T-cell (primary cell): ENCODE data around the gene NSUN5. TPM values are rescaled to one million over a fixed set of nuclear protein-coding genes. Genes with fewer than 3 reads are reported as not detected.

Experiments used
- ATAC-seq, 4 experiments: fragments of 200-7000 bp in 3 of 4; fragments of 150-1000 bp in 1 of 4; cut with Tn5 transposase; replicated peaks in 1 of 4; 1 replicate in 3 of 4; 2 replicates in 1 of 4; pipeline ENCODE4 v1.10.0; 2021; ENCODE audit warnings: moderate library complexity in 3 of 4, mild to moderate bottlenecking in 2 of 4, moderate number of reproducible peaks in 1 of 4
- CTCF ChIA-PET, 2 donors: fragments of 300-600 bp; sonication (Branson Sonifier 250); formaldehyde crosslinking; loops; one replicate each; lab custom pipeline; 2022; ENCODE audit warnings: antibody characterized with exemption in 2 of 2; lab: Charles Lee
- POLR2A ChIA-PET, 2 donors: fragments of 300-600 bp; sonication (Branson Sonifier 250); formaldehyde crosslinking; loops; one replicate each; lab custom pipeline; 2022; ENCODE audit warnings: antibody characterized with exemption in 2 of 2; lab: Charles Lee
- DNase-seq, 35 experiments: peaks; one replicate each; pipeline versions ENCODE4 v3.0.0 to v3.0.0-alpha.2; 2013 to 2023
- H3K27ac ChIP-seq: one replicate; pipeline ENCODE4 v1.5.1; 2013; ENCODE audit warnings: low read length
- H3K27me3 ChIP-seq, 2 experiments: replicated peaks in 1 of 2; 1 replicate in 1 of 2; 2 replicates in 1 of 2; pipeline versions ENCODE4 v1.6.1 to v1.7.0; 2013; ENCODE audit warnings: low read length in 1 of 2, mixed read lengths in 1 of 2; ENCODE audit not compliant: control insufficient read depth in 2 of 2, insufficient read depth in 2 of 2; ENCODE audit errors: extremely low read depth in 1 of 2
- H3K36me3 ChIP-seq, 2 donors: 1 replicate in 1 of 2; 2 replicates in 1 of 2; pipeline versions ENCODE4 v1.6.1 to v1.7.0; 2013; ENCODE audit warnings: low read length in 1 of 2; ENCODE audit not compliant: control insufficient read depth in 2 of 2, insufficient read depth in 1 of 2; ENCODE audit errors: extremely low read depth in 1 of 2
- H3K4me1 ChIP-seq, 2 experiments: 1 replicate in 1 of 2; 2 replicates in 1 of 2; pipeline versions ENCODE4 v1.6.1 to v1.7.0; 2013; ENCODE audit warnings: low read length in 2 of 2, mixed read lengths in 1 of 2; ENCODE audit not compliant: insufficient read depth in 2 of 2, control insufficient read depth in 1 of 2; ENCODE audit errors: extremely low read depth in 1 of 2
- H3K4me3 ChIP-seq, 2 donors: 1 replicate in 1 of 2; 2 replicates in 1 of 2; pipeline versions ENCODE4 v1.5.1 to v1.7.0; 2013; ENCODE audit warnings: mild to moderate bottlenecking in 2 of 2, low read length in 1 of 2, moderate library complexity in 1 of 2; ENCODE audit not compliant: control insufficient read depth in 1 of 2; ENCODE audit errors: extremely low read depth in 1 of 2
- H3K9me3 ChIP-seq: 2 replicates; pipeline ENCODE4 v1.7.0; 2013
- H3K27ac Mint-ChIP-seq, 2 donors: one replicate each; pipeline ENCODE4 v1.8.0; 2020 to 2021; ENCODE audit warnings: mild to moderate bottlenecking in 2 of 2, mixed read lengths in 2 of 2
- H3K27me3 Mint-ChIP-seq, 2 donors: one replicate each; pipeline ENCODE4 v1.8.0; 2021 to 2022; ENCODE audit warnings: mixed read lengths in 2 of 2
- H3K36me3 Mint-ChIP-seq: one replicate; pipeline ENCODE4 v1.8.0; 2021; ENCODE audit warnings: mixed read lengths
- H3K4me1 Mint-ChIP-seq, 3 donors: one replicate each; pipeline ENCODE4 v1.8.0; 2020 to 2022; ENCODE audit warnings: mixed read lengths in 3 of 3, mild to moderate bottlenecking in 1 of 3
- H3K4me3 Mint-ChIP-seq, 3 donors: one replicate each; pipeline ENCODE4 v1.8.0; 2020 to 2022; ENCODE audit warnings: mild to moderate bottlenecking in 3 of 3, mixed read lengths in 3 of 3, moderate library complexity in 3 of 3
- H3K9me3 Mint-ChIP-seq, 3 donors: one replicate each; pipeline ENCODE4 v1.8.0; 2020 to 2022; ENCODE audit warnings: mixed read lengths in 3 of 3
- WGBS: methylation state at CpG from one replicate; pipeline ENCODE4 v1.1.5; 2013; ENCODE audit warnings: missing lambda C conversion rate; ENCODE audit not compliant: insufficient coverage; 5-methylcytosine and 5-hydroxymethylcytosine counted together
- total RNA-seq, 35 experiments: library from RNA in 6 of 35; stranded (reverse) in 6 of 35; fragments of 120-200 nt in 1 of 35; gene quantifications; one replicate each; pipeline versions ENCODE4 v1.2.1 to v1.2.4 and lab custom pipeline; 2013 to 2026

Gene NSUN5
- total RNA-seq, 5 donors from 2014 or later (not counting 1 experiment from before 2014, with no cell fraction given), result 33.1 to 68.3 (median 63.8) TPM

DNA sequence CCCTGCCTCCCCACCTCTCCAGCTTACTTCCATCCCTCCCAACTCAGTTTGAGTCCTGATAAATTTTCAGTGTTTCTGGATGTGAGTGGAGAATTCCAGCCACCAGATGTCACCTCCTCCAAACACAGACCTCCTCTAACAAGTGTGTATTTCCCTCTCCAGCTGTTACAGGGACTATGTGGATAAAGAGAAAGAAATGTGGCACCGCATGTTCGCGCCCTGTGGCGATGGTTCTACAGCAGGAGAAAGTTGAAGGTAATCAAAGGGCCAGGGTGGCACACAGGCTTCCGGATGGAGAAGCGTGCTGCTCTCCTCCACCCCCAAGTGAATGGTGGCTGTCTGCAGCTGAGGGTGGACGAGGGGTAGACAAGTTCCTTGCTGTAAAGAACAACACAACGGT lies 34.0 kb upstream of the NSUN5 start:
- Mint-ChIP-seq H3K4me1 (no peaks in the 10 kb centered on the region), H3K9me3 (no peaks in the 10 kb centered on the region), H3K4me3 (no peak overlapping the region), H3K27me3 (peaks cover 4 to 19% of the 10 kb centered on the region in 2 donors), H3K27ac (no peak overlapping the region), H3K36me3 (no peaks in the 10 kb centered on the region)
- 80% methylated on average over 1 of the region's 8 CpGs for WGBS
- ATAC-seq, result no peak
- POLR2A ChIA-PET, result no interaction called here
- Histone ChIP-seq H3K4me1 (no peaks in the 10 kb centered on the region), H3K27ac (no peak overlapping the region), H3K27me3 (peaks cover 0 to 25% of the 10 kb centered on the region in 2 experiments), H3K4me3 (no peak overlapping the region), H3K9me3 (no peaks in the 10 kb centered on the region), H3K36me3 (no peaks in the 10 kb centered on the region)
- CTCF ChIA-PET, result no interaction called here
- no peak for DNase-seq

DNA sequence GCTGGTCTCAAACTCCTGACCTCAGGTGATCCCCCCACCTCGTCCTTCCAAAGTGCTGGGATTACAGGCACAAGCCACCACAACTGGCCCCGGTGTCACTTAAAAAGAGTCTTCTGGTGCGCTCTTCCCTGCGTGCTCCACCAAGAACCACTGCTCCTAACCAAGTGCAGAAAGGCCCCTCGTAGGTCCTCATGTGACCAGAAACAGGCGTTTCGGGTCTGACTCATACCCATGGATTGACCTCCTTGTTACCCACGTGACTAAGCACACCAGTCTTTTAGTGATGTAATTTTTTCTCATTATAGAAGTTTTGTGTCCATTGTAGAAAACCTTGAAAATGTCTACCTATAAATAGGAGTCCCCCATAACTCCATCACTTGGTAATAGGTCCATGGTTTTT lies 33.3 kb upstream of the NSUN5 start:
- H3K9me3 Mint-ChIP-seq, result no peaks in the 10 kb centered on the region
- DNase-seq (no peak), ATAC-seq (no peak)
- Histone ChIP-seq H3K27ac (no peak overlapping the region), H3K36me3 (no peaks in the 10 kb centered on the region), H3K4me1 (no peaks in the 10 kb centered on the region), H3K4me3 (no peak overlapping the region), H3K27me3 (peaks cover 0 to 25% of the 10 kb centered on the region in 2 experiments), H3K9me3 (no peaks in the 10 kb centered on the region)
- no peaks in the 10 kb centered on the region for H3K36me3 Mint-ChIP-seq
- H3K27me3 Mint-ChIP-seq, result peaks cover 4 to 19% of the 10 kb centered on the region in 2 donors
- H3K4me3 Mint-ChIP-seq, result no peak overlapping the region
- CTCF ChIA-PET, result no interaction called here
- 70% methylated on average over 5 of the region's 8 CpGs for WGBS
- POLR2A ChIA-PET, result no interaction called here
- H3K4me1 Mint-ChIP-seq, result no peaks in the 10 kb centered on the region
- H3K27ac Mint-ChIP-seq, result no peak overlapping the region

GRCh38 chr7:73340514-73340913 lies 31.9 kb upstream of the NSUN5 start:
- Mint-ChIP-seq H3K4me1 (no peaks in the 10 kb centered on the region), H3K27me3 (peaks cover 4 to 18% of the 10 kb centered on the region in 2 donors), H3K27ac (no peak overlapping the region), H3K36me3 (no peaks in the 10 kb centered on the region), H3K4me3 (no peak overlapping the region), H3K9me3 (no peaks in the 10 kb centered on the region)
- peaks cover 0 to 20% of the 10 kb centered on the region in 2 experiments for H3K27me3 ChIP-seq
- no CpG with 5 or more reads among the region's 7 CpGs for WGBS
- POLR2A ChIA-PET, result no interaction called here
- H3K4me1 ChIP-seq, result no peaks in the 10 kb centered on the region
- DNase-seq (no peak), ATAC-seq (no peak)
- no peak overlapping the region for H3K27ac ChIP-seq
- CTCF ChIA-PET, result no interaction called here
- no peak overlapping the region for H3K4me3 ChIP-seq
- H3K36me3 ChIP-seq, result no peaks in the 10 kb centered on the region
- H3K9me3 ChIP-seq, result no peaks in the 10 kb centered on the region

DNA sequence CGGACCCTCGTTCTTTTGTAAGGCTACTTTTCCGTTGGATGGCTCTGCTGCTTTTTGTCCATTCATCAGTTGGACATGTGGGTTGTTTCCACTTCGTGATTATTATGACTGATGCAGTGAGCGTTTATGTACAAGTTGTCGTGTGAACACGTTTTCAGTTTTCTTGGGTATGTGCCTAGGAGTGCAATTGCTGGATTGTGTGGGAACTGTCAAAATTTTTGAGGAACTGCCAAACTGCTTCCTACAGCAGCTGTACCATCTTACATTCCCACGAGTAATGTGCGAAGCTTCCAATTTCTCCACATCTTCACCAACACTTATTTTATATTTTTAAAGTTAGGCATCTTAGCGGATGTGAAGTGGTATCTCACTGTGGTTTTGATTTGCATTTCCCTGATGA lies 29.7 kb upstream of the NSUN5 start:
- H3K9me3 Mint-ChIP-seq, result no peaks in the 10 kb centered on the region
- DNase-seq (no peak), ATAC-seq (no peak)
- H3K27ac ChIP-seq, result no peak overlapping the region
- H3K4me1 Mint-ChIP-seq, result no peaks in the 10 kb centered on the region
- H3K36me3 ChIP-seq, result no peaks in the 10 kb centered on the region
- WGBS, result 73% methylated on average over 3 of the region's 10 CpGs
- H3K27ac Mint-ChIP-seq, result no peak overlapping the region
- no peaks in the 10 kb centered on the region for H3K36me3 Mint-ChIP-seq
- POLR2A ChIA-PET, result no interaction called here
- H3K4me1 ChIP-seq, result no peaks in the 10 kb centered on the region
- no peak overlapping the region for H3K4me3 ChIP-seq
- H3K27me3 ChIP-seq, result peaks cover 0 to 16% of the 10 kb centered on the region in 2 experiments
- CTCF ChIA-PET, result no interaction called here
- no peak overlapping the region for H3K4me3 Mint-ChIP-seq
- peaks cover 4 to 12% of the 10 kb centered on the region in 2 donors for H3K27me3 Mint-ChIP-seq
- H3K9me3 ChIP-seq, result no peaks in the 10 kb centered on the region

GRCh38 chr7:73332447-73332846 lies 23.8 kb upstream of the NSUN5 start:
- no CpG with 5 or more reads among the region's 6 CpGs for WGBS
- peaks cover 0 to 3% of the 10 kb centered on the region in 2 donors for H3K27me3 Mint-ChIP-seq
- POLR2A ChIA-PET, result interaction anchor here in 1 of 2 donors (0.7 kb wide), 1 partner anchor 56 kb away, joined by 4 read pairs; no protein-coding TSS in a partner anchor

GRCh38 chr7:73330772-73331171 lies 22.1 kb upstream of the NSUN5 start:
- Histone ChIP-seq H3K4me1 (no peaks in the 10 kb centered on the region), H3K36me3 (no peaks in the 10 kb centered on the region), H3K9me3 (no peaks in the 10 kb centered on the region), H3K27ac (no peak overlapping the region), H3K4me3 (no peak overlapping the region), H3K27me3 (peaks cover 0 to 5% of the 10 kb centered on the region in 2 experiments)
- ChIA-PET POLR2A (no interaction called here), CTCF (no interaction called here)
- Mint-ChIP-seq H3K4me3 (no peak overlapping the region), H3K9me3 (no peaks in the 10 kb centered on the region), H3K36me3 (no peaks in the 10 kb centered on the region), H3K4me1 (no peaks in the 10 kb centered on the region), H3K27ac (no peak overlapping the region), H3K27me3 (peaks cover 0 to 3% of the 10 kb centered on the region in 2 donors)
- DNase-seq (no peak), ATAC-seq (no peak)
- 82% methylated on average over 4 of the region's 6 CpGs for WGBS

More at GRCh38 chr7:73332447-73332846, 23.8 kb upstream of the NSUN5 start:
- ATAC-seq (no peak), DNase-seq (no peak)
- CTCF ChIA-PET, result no interaction called here
- no peaks in the 10 kb centered on the region for H3K4me1 Mint-ChIP-seq
- H3K27ac ChIP-seq, result no peak overlapping the region
- H3K4me1 ChIP-seq, result no peaks in the 10 kb centered on the region
- no peaks in the 10 kb centered on the region for H3K36me3 Mint-ChIP-seq
- no peak overlapping the region for H3K4me3 ChIP-seq
- peaks cover 0 to 5% of the 10 kb centered on the region in 2 experiments for H3K27me3 ChIP-seq
- H3K4me3 Mint-ChIP-seq, result no peak overlapping the region
- no peaks in the 10 kb centered on the region for H3K9me3 ChIP-seq
- H3K27ac Mint-ChIP-seq, result no peak overlapping the region
- no peaks in the 10 kb centered on the region for H3K36me3 ChIP-seq
- no peaks in the 10 kb centered on the region for H3K9me3 Mint-ChIP-seq
